ENCODE results near the gene TRIAP1. TPM values are rescaled to one million over a fixed set of nuclear protein-coding genes. Genes with fewer than 3 reads are reported as not detected.
"Not testable (repeated sequence)": the region's sequence is repeated elsewhere in the genome, so short reads cannot be mapped to it uniquely, and the experiment has no call there.

Gene TRIAP1
- 31.3 TPM for polyA plus RNA-seq (ENCODE audit: insufficient read length)

- peak; percentile 90 for DNase-seq
Observed at GRCh38 chr12:120445911-120446843, at the start of gene TRIAP1, which contains the start of gene GATC. TRIAP1 (minus strand) TSS chr12:120446384; CDS start chr12:120446372, 12 bp downstream. GATC (plus strand) TSS chr12:120446444; CDS start chr12:120446481, 37 bp downstream.

- DNase-seq = no peak
Observed at GRCh38 chr12:120495186-120495730, 49.1 kb upstream of the TRIAP1 start.

GRCh38 chr12:120490833-120491512, 44.8 kb upstream of the TRIAP1 start:
- DNase-seq = no peak

- DNase-seq = no peak
Observed at GRCh38 chr12:120490325-120490724, 44.1 kb upstream of the TRIAP1 start.

- no peak for DNase-seq
Observed at GRCh38 chr12:120489018-120489417, 42.8 kb upstream of the TRIAP1 start.

- DNase-seq = no peak
Observed at GRCh38 chr12:120488057-120488640, 42.0 kb upstream of the TRIAP1 start.

GRCh38 chr12:120487552-120487951, 41.4 kb upstream of the TRIAP1 start:
- not testable (repeated sequence) for DNase-seq

- DNase-seq = no peak
Observed at GRCh38 chr12:120485961-120486881, 40.0 kb upstream of the TRIAP1 start.

GRCh38 chr12:120483621-120484020, 37.4 kb upstream of the TRIAP1 start:
- DNase-seq = no peak

- no peak for DNase-seq
Observed at GRCh38 chr12:120481022-120481767, 35.0 kb upstream of the TRIAP1 start.

- DNase-seq = no peak
Observed at GRCh38 chr12:120480211-120480610, 34.0 kb upstream of the TRIAP1 start.

- DNase-seq = no peak
Observed at GRCh38 chr12:120479458-120479857, 33.3 kb upstream of the TRIAP1 start.

GRCh38 chr12:120475643-120476042, 29.5 kb upstream of the TRIAP1 start:
- no peak for DNase-seq

- peak; percentile 38 for DNase-seq
Observed at GRCh38 chr12:120474616-120474960, 28.4 kb upstream of the TRIAP1 start.

- no peak for DNase-seq
Observed at GRCh38 chr12:120473807-120474615, 27.8 kb upstream of the TRIAP1 start.

GRCh38 chr12:120472521-120472920, 26.3 kb upstream of the TRIAP1 start:
- no peak for DNase-seq

GRCh38 chr12:120470150-120470784, 24.1 kb upstream of the TRIAP1 start:
- peak; percentile 32 for DNase-seq

- DNase-seq = peak; percentile 99
Observed at GRCh38 chr12:120469450-120470149, 23.4 kb upstream of the TRIAP1 start, which contains the start of gene SRSF9. SRSF9 (minus strand) TSS chr12:120469748; CDS start chr12:120469609, 139 bp downstream.
